H1 (cell line): ENCODE measurements around the gene DCLRE1A. TPM values are rescaled to one million over a fixed set of nuclear protein-coding genes. Genes with fewer than 3 reads are reported as not detected.

Experiments used
- CTCF ChIA-PET: fragments of 300-600 bp; sonication (Branson Sonifier 250); formaldehyde crosslinking; loops from one replicate; lab custom pipeline; 2021; ENCODE audit not compliant: partially characterized antibody; lab: Charles Lee
- POLR2A ChIA-PET: fragments of 300-600 bp; sonication (Branson Sonifier 250); formaldehyde crosslinking; loops from one replicate; lab custom pipeline; 2021; ENCODE audit warnings: inconsistent platforms; ENCODE audit not compliant: partially characterized antibody; lab: Charles Lee
- DNase-seq, 2 experiments: peaks; one replicate each; pipeline versions ENCODE4 v3.0.0 to v3.0.0-alpha.2; 2010 to 2022; ENCODE audit warnings: low spot score in 2 of 2, low read depth in 1 of 2, mixed read lengths in 1 of 2
- FAIRE-seq: peaks from 2 replicates; lab custom pipeline; 2011; peaks lifted over from hg19 to GRCh38; lab: Jason Lieb, UNC
- H2AFZ ChIP-seq: 2 replicates; pipeline ENCODE4 v1.8.1; 2012; ENCODE audit warnings: low read length, inconsistent platforms
- H2AK5ac ChIP-seq: 2 replicates; pipeline ENCODE4 v1.6.1; 2013; ENCODE audit warnings: low read depth, low read length
- H2BK120ac ChIP-seq: replicated peaks from 2 replicates; pipeline ENCODE3; 2013; ENCODE audit warnings: low read depth, low read length, inconsistent platforms
- H2BK12ac ChIP-seq: 2 replicates; pipeline ENCODE4 v1.6.1; 2013; ENCODE audit warnings: low read depth, low read length
- H2BK15ac ChIP-seq: 2 replicates; pipeline ENCODE4 v1.6.1; 2013; ENCODE audit warnings: low read length
- H2BK20ac ChIP-seq: 2 replicates; pipeline ENCODE4 v1.6.1; 2013; ENCODE audit warnings: low read length
- H2BK5ac ChIP-seq: 2 replicates; pipeline ENCODE4 v1.6.1; 2013; ENCODE audit warnings: low read depth, low read length
- H3K14ac ChIP-seq: 2 replicates; pipeline ENCODE4 v1.6.1; 2013; ENCODE audit warnings: inconsistent platforms; ENCODE audit not compliant: insufficient read length
- H3K18ac ChIP-seq: 2 replicates; pipeline ENCODE4 v1.6.1; 2013; ENCODE audit warnings: low read length; ENCODE audit errors: extremely low read depth
- H3K23ac ChIP-seq: 2 replicates; pipeline ENCODE4 v1.6.1; 2013; ENCODE audit warnings: inconsistent platforms; ENCODE audit not compliant: insufficient read length
- H3K23me2 ChIP-seq: 2 replicates; pipeline ENCODE4 v1.6.1; 2013; ENCODE audit warnings: low read depth, low read length
- H3K27ac ChIP-seq: 2 replicates; pipeline ENCODE4 v1.6.1; 2011; ENCODE audit warnings: low read depth, low read length, inconsistent platforms
- H3K27me3 ChIP-seq, 4 experiments: replicated peaks in 1 of 4; 1 replicate in 1 of 4; 2 replicates in 3 of 4; pipeline versions ENCODE4 v1.6.1 to v1.8.1; 2011 to 2013; ENCODE audit warnings: low read length in 3 of 4, mild to moderate bottlenecking in 3 of 4, inconsistent platforms in 2 of 4, mixed read lengths in 2 of 4, moderate library complexity in 1 of 4; ENCODE audit not compliant: control insufficient read depth in 3 of 4, insufficient read depth in 3 of 4; ENCODE audit errors: extremely low read depth in 1 of 4
- H3K36me3 ChIP-seq, 4 experiments: 2 replicates each; pipeline versions ENCODE4 v1.6.1 to v1.8.1; 2011 to 2013; ENCODE audit warnings: mild to moderate bottlenecking in 4 of 4, low read length in 3 of 4, moderate library complexity in 2 of 4, control low read depth in 1 of 4, inconsistent platforms in 1 of 4; ENCODE audit not compliant: insufficient read depth in 4 of 4, control insufficient read depth in 2 of 4
- H3K4ac ChIP-seq: replicated peaks from 2 replicates; pipeline ENCODE3; 2013; ENCODE audit warnings: low read length, low read depth, mixed read lengths, inconsistent platforms; ENCODE audit not compliant: insufficient read length
- H3K4me1 ChIP-seq, 4 experiments: replicated peaks in 1 of 4; 1 replicate in 1 of 4; 2 replicates in 3 of 4; pipeline versions ENCODE4 v1.6.1 to v1.8.1; 2011 to 2013; ENCODE audit warnings: low read length in 3 of 4, inconsistent platforms in 2 of 4, mixed read lengths in 1 of 4; ENCODE audit not compliant: insufficient read depth in 4 of 4, control insufficient read depth in 3 of 4
- H3K4me2 ChIP-seq, 2 experiments: 2 replicates each; pipeline versions ENCODE4 v1.6.1 to v1.8.1; 2011 to 2013; ENCODE audit warnings: low read depth in 2 of 2, low read length in 2 of 2, control low read depth in 1 of 2, inconsistent platforms in 1 of 2, mild to moderate bottlenecking in 1 of 2; ENCODE audit not compliant: insufficient read depth in 1 of 2
- H3K4me3 ChIP-seq, 4 experiments: fragments of 200-600, 300-600 bp in 1 of 4; sonication (generic), shearing (Covaris generic), sonication (Bioruptor Twin) in 1 of 4; 2 replicates each; pipeline versions ENCODE4 v1.5.1 to v1.8.1; 2011 to 2016; ENCODE audit warnings: low read length in 4 of 4, low read depth in 3 of 4, control low read depth in 2 of 4, inconsistent platforms in 2 of 4, mild to moderate bottlenecking in 2 of 4, mixed read lengths in 1 of 4, moderate library complexity in 1 of 4; ENCODE audit not compliant: insufficient read depth in 2 of 4; ENCODE audit errors: extremely low read depth in 1 of 4
- H3K56ac ChIP-seq: replicated peaks from 2 replicates; pipeline ENCODE3; 2013; ENCODE audit warnings: low read depth, mild to moderate bottlenecking, mixed read lengths, low read length, inconsistent platforms; ENCODE audit not compliant: insufficient read length
- H3K79me1 ChIP-seq: 2 replicates; pipeline ENCODE4 v1.6.1; 2013; ENCODE audit warnings: low read depth, low read length, control low read depth
- H3K79me2 ChIP-seq, 2 experiments: 2 replicates each; pipeline versions ENCODE4 v1.6.1 to v1.8.1; 2012 to 2013; ENCODE audit warnings: low read length in 2 of 2, mild to moderate bottlenecking in 2 of 2, inconsistent platforms in 1 of 2; ENCODE audit not compliant: insufficient read depth in 2 of 2, control insufficient read depth in 1 of 2
- H3K9ac ChIP-seq, 4 experiments: replicated peaks in 1 of 4; 1 replicate in 1 of 4; 2 replicates in 3 of 4; pipeline versions ENCODE4 v1.6.1 to v1.8.1; 2011 to 2013; ENCODE audit warnings: low read depth in 3 of 4, low read length in 3 of 4, control low read depth in 2 of 4, mild to moderate bottlenecking in 2 of 4, moderate library complexity in 2 of 4, inconsistent platforms in 1 of 4; ENCODE audit errors: extremely low read depth in 1 of 4
- H3K9me3 ChIP-seq, 2 experiments: 2 replicates each; pipeline versions ENCODE4 v1.6.1 to v1.8.1; 2012 to 2013; ENCODE audit warnings: mild to moderate bottlenecking in 2 of 2, moderate library complexity in 2 of 2, control low read depth in 1 of 2, inconsistent platforms in 1 of 2, low read depth in 1 of 2, low read length in 1 of 2, mixed read lengths in 1 of 2; ENCODE audit not compliant: insufficient read depth in 2 of 2
- H4K20me1 ChIP-seq, 2 experiments: replicated peaks in 1 of 2; 2 replicates each; pipeline versions ENCODE3 to v1.8.1; 2011 to 2013; ENCODE audit warnings: inconsistent platforms in 2 of 2, low read length in 2 of 2, mild to moderate bottlenecking in 1 of 2; ENCODE audit not compliant: insufficient read depth in 2 of 2, control insufficient read depth in 1 of 2
- H4K5ac ChIP-seq: 2 replicates; pipeline ENCODE4 v1.6.1; 2013; ENCODE audit warnings: low read length, low read depth, mixed read lengths, inconsistent platforms; ENCODE audit not compliant: insufficient read length
- H4K8ac ChIP-seq: 2 replicates; pipeline ENCODE4 v1.8.0; 2013; ENCODE audit warnings: mild to moderate bottlenecking, moderate library complexity, low read length, inconsistent platforms; ENCODE audit not compliant: insufficient read depth; ENCODE audit errors: extremely low read depth
- H4K91ac ChIP-seq: replicated peaks from 2 replicates; pipeline ENCODE3; 2013; ENCODE audit warnings: low read length, mixed read lengths, inconsistent platforms; ENCODE audit not compliant: insufficient read length
- CBX8 ChIP-seq: fragments of 300-800, 300-1000 bp; sonication (generic); IDR thresholded peaks from 2 replicates; pipeline ENCODE4 v1.7.1; 2016; ENCODE audit warnings: low read depth, low read length, borderline replicate concordance
- EZH2 ChIP-seq: fragments of 200-600 bp; sonication (generic); IDR thresholded peaks from 2 replicates; pipeline ENCODE4 v1.7.1; 2012; ENCODE audit warnings: low read depth, mild to moderate bottlenecking, moderate library complexity, low read length, inconsistent platforms; ENCODE audit not compliant: severe bottlenecking
- KDM5A ChIP-seq: fragments of 200-600 bp; IDR thresholded peaks from 2 replicates; pipeline ENCODE4 v1.7.1; 2012; ENCODE audit warnings: mild to moderate bottlenecking, low read length, inconsistent platforms, mixed read lengths
- POLR2AphosphoS5 ChIP-seq: IDR thresholded peaks from 2 replicates; pipeline ENCODE4 v1.6.1; 2011; ENCODE audit warnings: low read depth, low read length
- RBBP5 ChIP-seq: IDR thresholded peaks from 2 replicates; pipeline ENCODE4 v1.7.1; 2012; ENCODE audit warnings: low read depth, mild to moderate bottlenecking, inconsistent platforms, low read length, moderate library complexity, borderline replicate concordance
- SIN3A ChIP-seq, 2 experiments: IDR thresholded peaks in 1 of 2; conservative IDR thresholded peaks in 1 of 2; 2 replicates each; pipeline ENCODE4 v1.6.1; 2011 to 2012; ENCODE audit warnings: low read length in 2 of 2, improper control_type of control experiment in 1 of 2, low read depth in 1 of 2, mild to moderate bottlenecking in 1 of 2
- TAF7 ChIP-seq: optimal IDR thresholded peaks from 2 replicates; pipeline ENCODE3; 2011; ENCODE audit warnings: low read depth, mild to moderate bottlenecking, inconsistent platforms, low read length, moderate library complexity, borderline replicate concordance
- TBP ChIP-seq: IDR thresholded peaks from 2 replicates; pipeline ENCODE4 v1.6.1; 2011; ENCODE audit warnings: low read depth, low read length, improper control_type of control experiment
- TCF12 ChIP-seq: IDR thresholded peaks from 2 replicates; pipeline ENCODE4 v1.6.1; 2011; ENCODE audit warnings: low read depth, mild to moderate bottlenecking, low read length
- TEAD4 ChIP-seq: IDR thresholded peaks from 2 replicates; pipeline ENCODE4 v1.6.1; 2012; ENCODE audit warnings: low read depth, low read length, inconsistent platforms, mixed read lengths
- YY1 ChIP-seq: IDR thresholded peaks from 2 replicates; pipeline ENCODE4 v1.6.1; 2011; ENCODE audit warnings: low read depth, mild to moderate bottlenecking, low read length
- WGBS, 2 experiments: shearing (Covaris generic) in 1 of 2; methylation state at CpG; one replicate each; pipeline versions ENCODE4 v1.1.6 to v1.1.7; 2013 to 2015; ENCODE audit warnings: low lambda C conversion rate in 2 of 2, mixed read lengths in 2 of 2, inconsistent platforms in 1 of 2, low coverage in 1 of 2, missing lambda C conversion rate in 1 of 2; ENCODE audit not compliant: insufficient replicate concordance in 2 of 2, insufficient coverage in 1 of 2, insufficient read length in 1 of 2; ENCODE audit errors: extremely low coverage in 1 of 2, missing lambda C conversion rate in 1 of 2; 5-methylcytosine and 5-hydroxymethylcytosine counted together
- polyA plus RNA-seq, 7 experiments: library from polyadenylated mRNA; depleted of rRNA in 3 of 7; stranded (reverse) in 5 of 7; unstranded in 2 of 7; fragments of >200 nt in 5 of 7; fragments of 200-250 nt in 2 of 7; gene quantifications; 1 replicate in 5 of 7; 2 replicates in 1 of 7; 4 replicates in 1 of 7; pipeline versions ENCODE4 v1.2.1 to v1.2.3, GENCODE V29; 2011 to 2013; ENCODE audit warnings: missing spikeins in 2 of 7, mixed read lengths in 2 of 7
- total RNA-seq: library from RNA; stranded (reverse); fragmentation: NEBNext Ultra II Directional; extraction: Animal tissue kit (Norgen Biotek cat#: 25700); gene quantifications from 2 replicates; pipeline ENCODE4 v1.2.1, GENCODE V29; 2021

Gene DCLRE1A
- total and polyA plus RNA-seq, 2 of the 8 experiments (the other 6 are each of a cell fraction or from before 2014, with no cell fraction given), result 8.1 to 10.1 TPM

- H3K79me1 ChIP-seq, result no peaks in the 10 kb centered on the region
- ChIA-PET POLR2A (no interaction called here), CTCF (interaction anchor here (0.9 to 1.5 kb wide), 2 partner anchors 19 to 24 kb away, joined by 4 read pairs; no protein-coding TSS in a partner anchor)
- no peak overlapping the region for H3K27ac ChIP-seq
- no peak overlapping the region; the same call in 1 of the 2 replicates for H3K18ac ChIP-seq
- H3K4me2 ChIP-seq, result no peak overlapping the region
- H4K20me1 ChIP-seq, result no peaks in the 10 kb centered on the region
- DNase-seq (no peak), FAIRE-seq (no peak)
- no peak overlapping the region for H3K9ac ChIP-seq
- no peak overlapping the region for H4K8ac ChIP-seq
- no peaks in the 10 kb centered on the region for H3K36me3 ChIP-seq
- H3K79me2 ChIP-seq, result no peaks in the 10 kb centered on the region
- H4K5ac ChIP-seq, result no peak overlapping the region
- 89% methylated on average over 4 of the region's 4 CpGs; no CpG with 5 or more reads in 1 of the 2 experiments for WGBS, 2 experiments
- no peaks in the 10 kb centered on the region for H3K23me2 ChIP-seq
- H3K27me3 ChIP-seq, result no peaks in the 10 kb centered on the region
- H3K14ac ChIP-seq, result no peak overlapping the region
- no peak overlapping the region for H3K4ac ChIP-seq
- H2BK15ac ChIP-seq, result no peak overlapping the region
- no peak overlapping the region for H4K91ac ChIP-seq
- H3K4me3 ChIP-seq, result no peak overlapping the region
- no peak overlapping the region for H3K23ac ChIP-seq
- H3K9me3 ChIP-seq, result no peaks in the 10 kb centered on the region
- TF ChIP-seq TEAD4 (no peak), POLR2AphosphoS5 (no peak), TAF7 (no peak), SIN3A (conservative IDR thresholded peaks at IDR 0.05 in 1 of 2, IDR thresholded peaks at IDR 0.05 in 1 of 2; ENCODE audit: low read depth in 1 of 2, low read length in 2 of 2) (no peak), RBBP5 (no peak), KDM5A (no peak), EZH2 (no peak), YY1 (no peak), TBP (no peak), CBX8 (no peak), TCF12 (no peak)
- 0 out of 2 replicates have a peak overlapping the region, but pooled peaks have one; percentile 15 for H2AFZ ChIP-seq
- H2AK5ac ChIP-seq, result no peak overlapping the region
- H3K56ac ChIP-seq, result no peak overlapping the region
- no peak overlapping the region for H2BK120ac ChIP-seq
- peak overlapping the region; percentile 26; the same call in 1 of the 2 replicates for H2BK5ac ChIP-seq
- peaks cover 0 to 10% (median 2%) of the 10 kb centered on the region in 4 experiments; a peak in 5 of 7 replicates for H3K4me1 ChIP-seq
- peak overlapping the region; percentile 61; the same call in 1 of the 2 replicates for H2BK12ac ChIP-seq
- H2BK20ac ChIP-seq, result 0 out of 2 replicates have a peak overlapping the region, but pooled peaks have one; percentile 15
Measured at GRCh38 chr10:113819989-113820388, 33.9 kb downstream of the DCLRE1A start.
